GM12801 (cell line): ENCODE results near the gene CDHR2.

Source experiments
- TF ChIP-seq, protein P1 (sequence below): IDR thresholded peaks from one replicate; pipeline ENCODE4 v1.5.1; 2011; ENCODE audit warnings: control low read depth; ENCODE audit not compliant: insufficient read length; ENCODE audit errors: extremely low read depth

The CDHR2 gene

GRCh38 chr5:176534640-176535039 is 14.5 kb upstream of the CDHR2 start:
- TF ChIP-seq, protein P1, sequence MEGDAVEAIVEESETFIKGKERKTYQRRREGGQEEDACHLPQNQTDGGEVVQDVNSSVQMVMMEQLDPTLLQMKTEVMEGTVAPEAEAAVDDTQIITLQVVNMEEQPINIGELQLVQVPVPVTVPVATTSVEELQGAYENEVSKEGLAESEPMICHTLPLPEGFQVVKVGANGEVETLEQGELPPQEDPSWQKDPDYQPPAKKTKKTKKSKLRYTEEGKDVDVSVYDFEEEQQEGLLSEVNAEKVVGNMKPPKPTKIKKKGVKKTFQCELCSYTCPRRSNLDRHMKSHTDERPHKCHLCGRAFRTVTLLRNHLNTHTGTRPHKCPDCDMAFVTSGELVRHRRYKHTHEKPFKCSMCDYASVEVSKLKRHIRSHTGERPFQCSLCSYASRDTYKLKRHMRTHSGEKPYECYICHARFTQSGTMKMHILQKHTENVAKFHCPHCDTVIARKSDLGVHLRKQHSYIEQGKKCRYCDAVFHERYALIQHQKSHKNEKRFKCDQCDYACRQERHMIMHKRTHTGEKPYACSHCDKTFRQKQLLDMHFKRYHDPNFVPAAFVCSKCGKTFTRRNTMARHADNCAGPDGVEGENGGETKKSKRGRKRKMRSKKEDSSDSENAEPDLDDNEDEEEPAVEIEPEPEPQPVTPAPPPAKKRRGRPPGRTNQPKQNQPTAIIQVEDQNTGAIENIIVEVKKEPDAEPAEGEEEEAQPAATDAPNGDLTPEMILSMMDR, result no peak

- TF ChIP-seq, protein P1, result no peak
These were observed 14.0 kb upstream of the CDHR2 start for GRCh38 chr5:176535101-176535663.

DNA sequence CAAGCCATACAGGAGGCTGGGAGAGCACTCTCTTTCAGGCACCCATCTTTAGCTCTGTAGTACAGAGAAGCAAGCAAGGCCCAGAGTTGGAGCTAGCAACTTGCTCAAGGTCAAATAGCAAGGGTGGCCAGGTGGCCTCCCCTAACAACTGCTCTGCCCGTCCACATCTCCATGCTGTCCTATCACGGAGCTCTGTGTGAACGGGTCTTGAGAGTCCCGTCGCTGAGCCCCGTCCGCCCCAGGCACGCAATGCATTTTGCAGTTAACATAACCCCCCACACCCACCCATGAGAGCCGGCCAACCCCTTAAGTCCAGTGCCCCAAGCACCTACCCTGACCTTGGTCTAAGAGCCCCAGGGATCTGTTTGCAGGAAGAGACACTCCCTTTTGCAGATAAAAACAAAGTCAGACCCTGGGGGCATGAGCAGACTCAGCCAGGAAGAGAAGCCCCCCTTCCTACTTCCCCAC is 13.4 kb upstream of the CDHR2 start:
- TF ChIP-seq, protein P1, result no peak

GRCh38 chr5:176536132-176536901 is 12.8 kb upstream of the CDHR2 start:
- TF ChIP-seq, protein P1, result no peak

DNA sequence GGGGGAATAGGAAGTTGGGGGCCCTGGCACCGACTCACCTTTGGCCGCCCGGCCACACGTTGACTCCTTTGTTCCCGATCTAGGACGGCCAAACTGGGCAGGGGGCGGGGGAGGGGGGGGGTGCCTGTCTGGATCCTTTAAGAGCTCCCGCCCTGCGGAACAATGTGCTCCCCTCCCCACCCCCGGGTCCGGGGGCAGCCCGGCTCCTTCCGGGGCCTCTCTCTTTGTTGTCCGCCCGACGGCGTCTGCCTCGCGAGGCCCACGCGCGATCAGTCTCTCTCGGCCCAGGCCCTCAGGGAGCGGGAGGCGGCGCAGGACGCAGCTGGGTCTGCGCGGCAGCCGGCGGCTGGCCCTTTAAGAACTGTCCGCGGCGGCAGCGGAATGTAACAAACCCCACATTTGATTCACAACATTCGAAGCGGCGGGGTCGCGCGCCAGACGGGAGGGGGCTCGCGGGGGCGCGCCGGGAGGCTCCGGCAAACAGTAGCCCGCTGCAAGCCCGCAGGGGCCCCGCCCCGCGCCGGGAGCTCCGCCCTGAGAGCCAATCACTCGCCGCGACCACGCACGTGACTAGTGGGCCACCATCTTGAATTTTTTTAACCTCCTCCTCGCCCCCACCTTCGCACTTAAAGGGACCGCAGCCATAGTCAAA is 12.1 kb upstream of the CDHR2 start, which contains the start of gene RNF44:
Gene RNF44 (minus strand): TSS at position 501 of the 652 bp plus-strand sequence. CDS start 4,930 bp downstream, outside the sequence.
- TF ChIP-seq, protein P1, result no peak

DNA sequence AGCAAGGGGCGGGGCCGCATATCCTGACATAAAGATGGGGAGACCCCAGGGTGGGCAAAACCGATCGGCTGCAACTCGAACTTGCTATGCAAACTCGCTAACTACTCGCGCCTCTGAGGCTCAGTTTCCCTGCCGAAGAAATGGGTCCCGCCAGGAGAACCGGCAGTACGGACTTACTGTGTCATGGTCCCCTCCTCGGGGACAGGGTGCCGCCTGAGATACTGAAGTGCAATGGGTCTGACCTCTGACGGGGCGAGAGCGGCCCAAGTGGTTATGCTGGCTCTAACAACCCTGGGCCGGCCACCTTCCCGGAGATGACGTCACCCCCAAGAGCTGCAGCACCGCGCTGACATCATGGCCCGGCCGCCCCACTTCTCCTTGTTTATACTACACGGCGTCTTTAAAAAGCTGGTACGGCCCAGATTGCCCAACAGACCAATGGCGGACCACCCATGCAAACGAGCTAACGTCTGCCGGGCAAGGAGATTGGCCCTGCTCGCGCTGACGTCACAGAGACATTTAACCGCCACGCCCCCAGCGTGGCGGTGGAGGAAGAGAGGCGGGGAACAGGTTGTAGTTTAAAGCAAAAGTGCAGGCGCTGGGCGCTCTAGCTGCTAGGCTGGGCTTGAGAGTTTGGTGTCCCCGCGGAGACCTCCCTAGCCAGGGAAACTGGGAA is 11.4 kb upstream of the CDHR2 start:
- TF ChIP-seq, protein P1, result no peak
